Measurements from ENCODE around the gene PLSCR4. TPM values are rescaled to one million over a fixed set of nuclear protein-coding genes. Genes with fewer than 3 reads are reported as not detected.

The PLSCR4 gene
- total RNA-seq, 1 donor from 2014 or later: 3.6 TPM

DNA sequence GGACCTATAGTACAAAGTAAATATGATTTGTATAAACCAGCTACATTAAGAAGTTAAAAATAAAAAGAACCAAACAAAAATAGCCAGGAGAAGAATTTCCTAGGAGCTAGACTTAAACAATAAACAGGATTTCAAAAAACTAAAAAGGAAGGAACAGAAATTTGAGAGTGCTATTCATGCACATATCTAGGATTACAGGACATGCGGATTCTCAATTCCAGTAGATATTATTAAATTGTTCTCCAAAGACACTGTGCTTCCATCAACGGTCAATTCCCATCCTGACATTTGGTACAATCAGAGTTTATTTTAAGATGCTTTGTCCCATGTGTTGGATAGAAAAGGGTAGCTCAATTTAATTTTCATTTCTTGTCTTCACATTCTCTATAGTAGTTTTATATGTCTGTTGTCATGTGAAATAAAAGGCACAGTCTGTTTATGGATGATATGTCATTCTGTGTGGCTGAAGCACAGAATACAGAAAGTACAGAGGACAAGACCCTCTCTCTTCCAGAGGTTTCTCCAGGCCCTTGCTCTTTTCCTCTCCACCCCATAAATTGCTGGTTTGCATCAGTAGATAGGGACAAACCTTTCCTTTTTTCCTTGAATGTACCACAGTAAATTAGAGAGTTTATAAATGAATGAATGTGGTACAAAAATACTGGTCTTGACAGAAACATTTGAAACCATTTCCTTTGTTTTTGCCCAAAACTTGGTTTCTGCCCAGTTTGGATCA, 93.4 kb downstream of the PLSCR4 start:
- Histone ChIP-seq H3K4me3 (ENCODE audit: low read depth, low read length) (no peak overlapping the region), H3K36me3 (ENCODE audit: control insufficient read depth, insufficient read depth, low read length) (no peaks in the 10 kb centered on the region), H3K27me3 (ENCODE audit: control insufficient read depth, insufficient read depth, low read length) (no peaks in the 10 kb centered on the region)
- TF ChIP-seq CTCF (IDR thresholded peaks at IDR 0.05; ENCODE audit: insufficient read depth, low read length, poor library complexity, severe bottlenecking): no peak
- DNase-seq (ENCODE audit: low read depth): no peak

DNA sequence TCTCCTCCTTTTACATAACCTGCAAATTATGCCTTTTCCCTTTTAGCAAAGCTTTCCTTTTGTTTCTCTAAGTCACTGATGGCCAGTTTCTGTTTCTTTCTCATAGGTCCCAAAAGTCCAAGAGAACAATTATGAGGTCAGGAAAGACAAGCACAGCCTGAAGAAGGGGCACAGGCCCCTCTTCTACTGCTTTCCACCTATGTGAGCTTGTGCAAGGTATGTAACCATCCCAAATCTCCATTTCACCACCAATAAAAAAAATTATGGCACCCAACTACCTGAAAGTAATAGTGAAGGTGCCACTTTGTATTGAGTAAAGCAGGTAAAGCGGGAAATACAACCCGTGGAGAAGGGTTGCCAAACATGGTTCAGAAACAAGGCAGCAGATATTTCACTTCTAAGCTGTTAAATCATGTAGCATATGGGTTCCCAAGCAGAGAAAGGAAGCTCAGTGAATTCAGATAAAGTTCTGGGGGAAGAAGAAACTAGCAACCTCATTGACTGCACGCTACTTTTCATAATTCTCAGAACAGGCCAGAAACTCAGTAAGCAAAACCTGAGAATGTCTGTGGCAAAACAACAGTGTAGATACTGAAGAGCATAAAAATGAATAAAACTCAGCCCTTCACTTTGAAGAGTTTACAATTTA, 94.1 kb downstream of the PLSCR4 start:
- no peak for DNase-seq (ENCODE audit: low read depth)
- no peak for TF ChIP-seq CTCF (IDR thresholded peaks at IDR 0.05; ENCODE audit: insufficient read depth, low read length, poor library complexity, severe bottlenecking)
- no peaks in the 10 kb centered on the region for H3K36me3 ChIP-seq (ENCODE audit: control insufficient read depth, insufficient read depth, low read length)
- no peak overlapping the region for H3K4me3 ChIP-seq (ENCODE audit: low read depth, low read length)
- H3K27me3 ChIP-seq (ENCODE audit: control insufficient read depth, insufficient read depth, low read length): no peaks in the 10 kb centered on the region

- no peak for DNase-seq (ENCODE audit: low read depth)
- Histone ChIP-seq H3K27me3 (ENCODE audit: control insufficient read depth, insufficient read depth, low read length) (no peaks in the 10 kb centered on the region), H3K36me3 (ENCODE audit: control insufficient read depth, insufficient read depth, low read length) (no peaks in the 10 kb centered on the region), H3K4me3 (ENCODE audit: low read depth, low read length) (no peak overlapping the region)
- no peak for TF ChIP-seq CTCF (IDR thresholded peaks at IDR 0.05; ENCODE audit: insufficient read depth, low read length, poor library complexity, severe bottlenecking)
These were observed 94.8 kb downstream of the PLSCR4 start for GRCh38 chr3:146156095-146156494.

DNA sequence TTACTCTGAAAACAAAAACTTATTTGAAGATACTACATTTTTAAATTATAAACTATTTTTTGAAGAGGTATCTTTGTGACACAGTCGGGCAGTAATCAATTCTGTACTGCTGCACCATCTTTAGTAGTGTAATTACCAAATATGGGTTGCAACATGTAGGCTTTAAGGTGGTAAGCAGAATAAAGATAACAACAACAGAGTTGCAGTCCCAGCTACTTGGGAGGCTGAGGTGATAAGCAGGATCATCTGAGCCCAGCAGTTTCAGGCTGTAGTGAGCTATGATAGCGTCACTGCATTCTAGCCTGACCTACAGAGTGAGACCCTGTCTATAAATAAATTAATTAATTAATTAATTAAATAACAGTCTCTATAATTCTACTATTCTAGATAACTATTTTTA, 95.9 kb downstream of the PLSCR4 start:
- Histone ChIP-seq H3K4me3 (ENCODE audit: low read depth, low read length) (no peak overlapping the region), H3K27me3 (ENCODE audit: control insufficient read depth, insufficient read depth, low read length) (no peaks in the 10 kb centered on the region), H3K36me3 (ENCODE audit: control insufficient read depth, insufficient read depth, low read length) (no peaks in the 10 kb centered on the region)
- no peak for TF ChIP-seq CTCF (IDR thresholded peaks at IDR 0.05; ENCODE audit: insufficient read depth, low read length, poor library complexity, severe bottlenecking)
- no peak for DNase-seq (ENCODE audit: low read depth)

- H3K27me3 ChIP-seq (ENCODE audit: control insufficient read depth, insufficient read depth, low read length): no peaks in the 10 kb centered on the region
- no peaks in the 10 kb centered on the region for H3K36me3 ChIP-seq (ENCODE audit: control insufficient read depth, insufficient read depth, low read length)
- no peak overlapping the region for H3K4me3 ChIP-seq (ENCODE audit: low read depth, low read length)
- TF ChIP-seq CTCF (IDR thresholded peaks at IDR 0.05; ENCODE audit: insufficient read depth, low read length, poor library complexity, severe bottlenecking): no peak
- DNase-seq (ENCODE audit: low read depth): no peak
These were observed 96.6 kb downstream of the PLSCR4 start for GRCh38 chr3:146154316-146154715.
